Measurements from ENCODE around the gene TFRC.
A peak's percentile ranks its signal among the peaks of the same experiment; 100 is the strongest.
"Not testable (repeated sequence)": the region's sequence is repeated elsewhere in the genome, so short reads cannot be mapped to it uniquely, and the experiment has no call there.

Gene TFRC

GRCh38 chr3:196079682-196080081, 2.2 kb downstream of the TFRC start:
- Histone ChIP-seq H3K4me1 (ENCODE audit: control insufficient read depth, low read depth, low read length) (peaks cover 9% of the 10 kb centered on the region), H3K4me3 (ENCODE audit: low read length) (no peak overlapping the region), H3K9me3 (ENCODE audit: control insufficient read depth, low read depth, low read length) (no peaks in the 10 kb centered on the region), H3K9ac (ENCODE audit: low read length) (no peak overlapping the region), H3K27ac (ENCODE audit: low read length) (no peak overlapping the region), H3K27me3 (ENCODE audit: control insufficient read depth, insufficient read depth, low read length) (no peaks in the 10 kb centered on the region), H3K36me3 (ENCODE audit: control insufficient read depth, low read depth, low read length) (peaks cover 13% of the 10 kb centered on the region)

- no peaks in the 10 kb centered on the region for H3K27me3 ChIP-seq (ENCODE audit: control insufficient read depth, insufficient read depth, low read length)
- H3K9me3 ChIP-seq (ENCODE audit: control insufficient read depth, low read depth, low read length): no peaks in the 10 kb centered on the region
- no peak overlapping the region for H3K9ac ChIP-seq (ENCODE audit: low read length)
- no peaks in the 10 kb centered on the region for H3K4me1 ChIP-seq (ENCODE audit: control insufficient read depth, low read depth, low read length)
- H3K36me3 ChIP-seq (ENCODE audit: control insufficient read depth, low read depth, low read length): peaks cover 54% of the 10 kb centered on the region
- no peak overlapping the region for H3K27ac ChIP-seq (ENCODE audit: low read length)
- H3K4me3 ChIP-seq (ENCODE audit: low read length): no peak overlapping the region
Observed at GRCh38 chr3:196075013-196075412, 6.9 kb downstream of the TFRC start.

GRCh38 chr3:196073255-196073753, 8.6 kb downstream of the TFRC start:
- Histone ChIP-seq H3K9me3 (ENCODE audit: control insufficient read depth, low read depth, low read length) (no peaks in the 10 kb centered on the region), H3K4me3 (ENCODE audit: low read length) (no peak overlapping the region), H3K27ac (ENCODE audit: low read length) (no peak overlapping the region), H3K27me3 (ENCODE audit: control insufficient read depth, insufficient read depth, low read length) (no peaks in the 10 kb centered on the region), H3K36me3 (ENCODE audit: control insufficient read depth, low read depth, low read length) (peaks cover 68% of the 10 kb centered on the region), H3K9ac (ENCODE audit: low read length) (no peak overlapping the region), H3K4me1 (ENCODE audit: control insufficient read depth, low read depth, low read length) (no peaks in the 10 kb centered on the region)

GRCh38 chr3:196072313-196072712, 9.6 kb downstream of the TFRC start:
- no peak overlapping the region for H3K9ac ChIP-seq (ENCODE audit: low read length)
- no peaks in the 10 kb centered on the region for H3K9me3 ChIP-seq (ENCODE audit: control insufficient read depth, low read depth, low read length)
- no peak overlapping the region for H3K27ac ChIP-seq (ENCODE audit: low read length)
- H3K4me3 ChIP-seq (ENCODE audit: low read length): no peak overlapping the region
- H3K27me3 ChIP-seq (ENCODE audit: control insufficient read depth, insufficient read depth, low read length): no peaks in the 10 kb centered on the region
- no peaks in the 10 kb centered on the region for H3K4me1 ChIP-seq (ENCODE audit: control insufficient read depth, low read depth, low read length)
- H3K36me3 ChIP-seq (ENCODE audit: control insufficient read depth, low read depth, low read length): peaks cover 78% of the 10 kb centered on the region

- not testable (repeated sequence) for H3K27ac ChIP-seq (ENCODE audit: low read length)
Observed at GRCh38 chr3:196068812-196069211, 13.1 kb downstream of the TFRC start.

GRCh38 chr3:196067439-196067838, 14.5 kb downstream of the TFRC start:
- Histone ChIP-seq H3K36me3 (ENCODE audit: control insufficient read depth, low read depth, low read length) (peaks cover 91% of the 10 kb centered on the region), H3K9ac (ENCODE audit: low read length) (no peak overlapping the region), H3K27ac (ENCODE audit: low read length) (no peak overlapping the region), H3K27me3 (ENCODE audit: control insufficient read depth, insufficient read depth, low read length) (no peaks in the 10 kb centered on the region), H3K4me1 (ENCODE audit: control insufficient read depth, low read depth, low read length) (no peaks in the 10 kb centered on the region), H3K9me3 (ENCODE audit: control insufficient read depth, low read depth, low read length) (no peaks in the 10 kb centered on the region), H3K4me3 (ENCODE audit: low read length) (no peak overlapping the region)

More at GRCh38 chr3:196068812-196069211, 13.1 kb downstream of the TFRC start:
- not testable (repeated sequence) for H3K4me1 ChIP-seq (ENCODE audit: control insufficient read depth, low read depth, low read length); H3K9me3 ChIP-seq (ENCODE audit: control insufficient read depth, low read depth, low read length); H3K9ac ChIP-seq (ENCODE audit: low read length); H3K4me3 ChIP-seq (ENCODE audit: low read length); H3K27me3 ChIP-seq (ENCODE audit: control insufficient read depth, insufficient read depth, low read length)
- peaks cover 89% of the 10 kb centered on the region for H3K36me3 ChIP-seq (ENCODE audit: control insufficient read depth, low read depth, low read length)

- Histone ChIP-seq H3K9ac (ENCODE audit: low read length) (no peak overlapping the region), H3K4me3 (ENCODE audit: low read length) (no peak overlapping the region), H3K27me3 (ENCODE audit: control insufficient read depth, insufficient read depth, low read length) (no peaks in the 10 kb centered on the region), H3K9me3 (ENCODE audit: control insufficient read depth, low read depth, low read length) (no peaks in the 10 kb centered on the region), H3K36me3 (ENCODE audit: control insufficient read depth, low read depth, low read length) (peaks cover 86% of the 10 kb centered on the region), H3K27ac (ENCODE audit: low read length) (no peak overlapping the region), H3K4me1 (ENCODE audit: control insufficient read depth, low read depth, low read length) (peaks cover 7% of the 10 kb centered on the region)
Observed at GRCh38 chr3:196063971-196064370, 17.9 kb downstream of the TFRC start.

- Histone ChIP-seq H3K4me3 (ENCODE audit: low read length) (no peak overlapping the region), H3K4me1 (ENCODE audit: control insufficient read depth, low read depth, low read length) (peaks cover 7% of the 10 kb centered on the region), H3K9me3 (ENCODE audit: control insufficient read depth, low read depth, low read length) (no peaks in the 10 kb centered on the region), H3K9ac (ENCODE audit: low read length) (no peak overlapping the region), H3K27me3 (ENCODE audit: control insufficient read depth, insufficient read depth, low read length) (no peaks in the 10 kb centered on the region), H3K27ac (ENCODE audit: low read length) (no peak overlapping the region), H3K36me3 (ENCODE audit: control insufficient read depth, low read depth, low read length) (peaks cover 85% of the 10 kb centered on the region)
Observed at GRCh38 chr3:196063456-196063855, 18.4 kb downstream of the TFRC start.

GRCh38 chr3:196063049-196063448, 18.8 kb downstream of the TFRC start:
- Histone ChIP-seq H3K9ac (ENCODE audit: low read length) (no peak overlapping the region), H3K27ac (ENCODE audit: low read length) (no peak overlapping the region), H3K4me3 (ENCODE audit: low read length) (no peak overlapping the region), H3K36me3 (ENCODE audit: control insufficient read depth, low read depth, low read length) (peaks cover 84% of the 10 kb centered on the region), H3K9me3 (ENCODE audit: control insufficient read depth, low read depth, low read length) (no peaks in the 10 kb centered on the region), H3K27me3 (ENCODE audit: control insufficient read depth, insufficient read depth, low read length) (no peaks in the 10 kb centered on the region), H3K4me1 (ENCODE audit: control insufficient read depth, low read depth, low read length) (peaks cover 11% of the 10 kb centered on the region)

GRCh38 chr3:196060834-196061233, 21.1 kb downstream of the TFRC start:
- H3K9me3 ChIP-seq (ENCODE audit: control insufficient read depth, low read depth, low read length): no peaks in the 10 kb centered on the region

GRCh38 chr3:196057760-196058331, 24.0 kb downstream of the TFRC start:
- Histone ChIP-seq H3K9me3 (ENCODE audit: control insufficient read depth, low read depth, low read length) (no peaks in the 10 kb centered on the region), H3K9ac (ENCODE audit: low read length) (no peak overlapping the region), H3K27ac (ENCODE audit: low read length) (peak overlapping the region; percentile 9), H3K4me1 (ENCODE audit: control insufficient read depth, low read depth, low read length) (peaks cover 19% of the 10 kb centered on the region), H3K4me3 (ENCODE audit: low read length) (no peak overlapping the region), H3K27me3 (ENCODE audit: control insufficient read depth, insufficient read depth, low read length) (no peaks in the 10 kb centered on the region), H3K36me3 (ENCODE audit: control insufficient read depth, low read depth, low read length) (peaks cover 85% of the 10 kb centered on the region)

More at GRCh38 chr3:196060834-196061233, 21.1 kb downstream of the TFRC start:
- no peaks in the 10 kb centered on the region for H3K27me3 ChIP-seq (ENCODE audit: control insufficient read depth, insufficient read depth, low read length)
- H3K4me1 ChIP-seq (ENCODE audit: control insufficient read depth, low read depth, low read length): peaks cover 19% of the 10 kb centered on the region
- no peak overlapping the region for H3K27ac ChIP-seq (ENCODE audit: low read length)
- H3K4me3 ChIP-seq (ENCODE audit: low read length): no peak overlapping the region
- H3K36me3 ChIP-seq (ENCODE audit: control insufficient read depth, low read depth, low read length): peaks cover 86% of the 10 kb centered on the region
- no peak overlapping the region for H3K9ac ChIP-seq (ENCODE audit: low read length)

- peaks cover 19% of the 10 kb centered on the region for H3K4me1 ChIP-seq (ENCODE audit: control insufficient read depth, low read depth, low read length)
- not testable (repeated sequence) for H3K27me3 ChIP-seq (ENCODE audit: control insufficient read depth, insufficient read depth, low read length); H3K27ac ChIP-seq (ENCODE audit: low read length); H3K9me3 ChIP-seq (ENCODE audit: control insufficient read depth, low read depth, low read length); H3K9ac ChIP-seq (ENCODE audit: low read length); H3K4me3 ChIP-seq (ENCODE audit: low read length)
- H3K36me3 ChIP-seq (ENCODE audit: control insufficient read depth, low read depth, low read length): peaks cover 81% of the 10 kb centered on the region
Observed at GRCh38 chr3:196056371-196056770, 25.5 kb downstream of the TFRC start.

Data from iPS-18a (cell line).